Spleen (tissue), 7 donors: ENCODE data around the gene CNOT6.

Source experiments
- CTCF ChIP-seq, 11 experiments: fragments of 200-600 bp in 7 of 11; fragments of 450-650 bp in 4 of 11; sonication (generic) in 4 of 11; IDR thresholded peaks in 8 of 11; conservative IDR thresholded peaks in 3 of 11; 1 replicate in 7 of 11; 2 replicates in 4 of 11; pipeline versions ENCODE4 v1.4.0 to v1.8.0; 2016 to 2021; ENCODE audit warnings: antibody characterized with exemption in 11 of 11, inconsistent platforms in 4 of 11, mild to moderate bottlenecking in 1 of 11
- POLR2A ChIP-seq, 3 donors: fragments of 450-650 bp; IDR thresholded peaks; one replicate each; pipeline ENCODE4 v1.5.1; 2017; ENCODE audit warnings: antibody characterized with exemption in 3 of 3, mild to moderate bottlenecking in 1 of 3
- donor health status: DM: no; HTN: no; CAD: no; lungs with moderate emphysema.
- donor health status: DM: no; HTN: no; CAD: no.
- donor health status: DM: no; HTN: no; CAD: no.

- TF ChIP-seq POLR2A (IDR thresholded peaks at IDR 0.05) (no peak), CTCF (IDR thresholded peaks at IDR 0.05 in 8 of 11, conservative IDR thresholded peaks at IDR 0.05 in 3 of 11) (no peak)
Measured at GRCh38 chr5:180558232-180558631, 64.1 kb downstream of the CNOT6 start.
